Esophagus (tissue), 2 donors: ENCODE results near the gene ASIC4. TPM values are rescaled to one million over a fixed set of nuclear protein-coding genes. Genes with fewer than 3 reads are reported as not detected.
A peak's percentile ranks its signal among the peaks of the same experiment; 100 is the strongest.

ENCODE experiments used
- H3K27ac ChIP-seq, 2 donors: one replicate each; pipeline ENCODE4 v1.5.1; 2013; ENCODE audit warnings: low read depth in 2 of 2, mild to moderate bottlenecking in 2 of 2, inconsistent platforms in 1 of 2, low read length in 1 of 2, moderate library complexity in 1 of 2
- H3K27me3 ChIP-seq, 2 donors: one replicate each; pipeline ENCODE4 v1.6.1; 2013; ENCODE audit warnings: low read length in 2 of 2, control low read depth in 1 of 2, mild to moderate bottlenecking in 1 of 2; ENCODE audit not compliant: insufficient read depth in 2 of 2, control insufficient read depth in 1 of 2
- H3K36me3 ChIP-seq, 2 donors: one replicate each; pipeline ENCODE4 v1.6.1; 2013; ENCODE audit warnings: low read length in 1 of 2; ENCODE audit not compliant: control insufficient read depth in 2 of 2, insufficient read depth in 2 of 2
- H3K4me1 ChIP-seq, 2 donors: one replicate each; pipeline ENCODE4 v1.6.1; 2013; ENCODE audit warnings: low read length in 1 of 2; ENCODE audit not compliant: control insufficient read depth in 2 of 2, insufficient read depth in 2 of 2
- H3K4me3 ChIP-seq, 2 donors: one replicate each; pipeline ENCODE4 v1.5.1; 2013; ENCODE audit warnings: low read length in 2 of 2, mild to moderate bottlenecking in 2 of 2, low read depth in 1 of 2, moderate library complexity in 1 of 2
- H3K9me3 ChIP-seq, 2 donors: one replicate each; pipeline ENCODE4 v1.6.1; 2013; ENCODE audit warnings: mild to moderate bottlenecking in 2 of 2, low read depth in 1 of 2, low read length in 1 of 2, moderate library complexity in 1 of 2; ENCODE audit not compliant: control insufficient read depth in 2 of 2, insufficient read depth in 1 of 2
- WGBS, 2 donors: extraction: QIAGEN DNeasy Blood & Tissue Kit; methylation state at CpG; one replicate each; pipeline ENCODE4 v1.1.7; 2013; 5-methylcytosine and 5-hydroxymethylcytosine counted together
- polyA plus RNA-seq, 2 donors: library from polyadenylated mRNA; stranded (reverse); fragments of 200-250 nt; gene quantifications; one replicate each; pipeline ENCODE4 v1.2.3, GENCODE V29; 2013
- donor health status: healthy with polysubstance abuse.
- donor health status: Bipolar disorder and iron deficiency.

The ASIC4 gene
- polyA plus RNA-seq, 2 donors, result 0.01 to 0.02 TPM

- Histone ChIP-seq H3K36me3 (no peaks in the 10 kb centered on the region), H3K4me1 (peaks cover 0 to 4% of the 10 kb centered on the region in 2 donors), H3K27me3 (no peaks in the 10 kb centered on the region), H3K27ac (peak overlapping the region in 1 of 2 donors; percentile 24), H3K9me3 (no peaks in the 10 kb centered on the region), H3K4me3 (no peak overlapping the region)
- 77 to 84% methylated on average over 15 of the region's 15 CpGs for WGBS, 2 donors
Observed at GRCh38 chr2:219477815-219478214, 36.5 kb upstream of the ASIC4 start.

- Histone ChIP-seq H3K4me3 (no peak overlapping the region), H3K9me3 (no peaks in the 10 kb centered on the region), H3K4me1 (no peaks in the 10 kb centered on the region), H3K27ac (no peak overlapping the region), H3K36me3 (no peaks in the 10 kb centered on the region), H3K27me3 (peaks cover 0 to 8% of the 10 kb centered on the region in 2 donors)
- 81 to 83% methylated on average over 8 of the region's 8 CpGs for WGBS, 2 donors
Observed at GRCh38 chr2:219478916-219479315, 35.4 kb upstream of the ASIC4 start.

GRCh38 chr2:219480004-219480403 lies 34.3 kb upstream of the ASIC4 start:
- Histone ChIP-seq H3K4me3 (no peak overlapping the region), H3K36me3 (no peaks in the 10 kb centered on the region), H3K9me3 (no peaks in the 10 kb centered on the region), H3K27ac (no peak overlapping the region), H3K4me1 (peaks cover 5 to 8% of the 10 kb centered on the region in 2 donors), H3K27me3 (peaks cover 0 to 18% of the 10 kb centered on the region in 2 donors)
- 83 to 91% methylated on average over 8 of the region's 8 CpGs for WGBS, 2 donors

GRCh38 chr2:219482674-219483405 lies 31.4 kb upstream of the ASIC4 start:
- H3K36me3 ChIP-seq, result no peaks in the 10 kb centered on the region
- H3K9me3 ChIP-seq, result no peaks in the 10 kb centered on the region
- H3K4me3 ChIP-seq, result no peak overlapping the region
- 64 to 69% methylated on average over 16 to 17 of the region's 17 CpGs for WGBS, 2 donors
- H3K27ac ChIP-seq, result peak overlapping the region in 1 of 2 donors; percentile 3
- H3K4me1 ChIP-seq, result peaks cover 5 to 8% of the 10 kb centered on the region in 2 donors
- peaks cover 0 to 19% of the 10 kb centered on the region in 2 donors for H3K27me3 ChIP-seq

GRCh38 chr2:219483451-219484342 lies 30.6 kb upstream of the ASIC4 start:
- H3K27ac ChIP-seq, result no peak overlapping the region
- H3K27me3 ChIP-seq, result peaks cover 0 to 19% of the 10 kb centered on the region in 2 donors
- H3K36me3 ChIP-seq, result no peaks in the 10 kb centered on the region
- H3K9me3 ChIP-seq, result no peaks in the 10 kb centered on the region
- peak overlapping the region in 1 of 2 donors; percentile 2 for H3K4me3 ChIP-seq
- 14 to 22% methylated on average over 39 to 58 of the region's 58 CpGs for WGBS, 2 donors
- H3K4me1 ChIP-seq, result peaks cover 5 to 8% of the 10 kb centered on the region in 2 donors

GRCh38 chr2:219484343-219485200 lies 29.7 kb upstream of the ASIC4 start:
- Histone ChIP-seq H3K9me3 (no peaks in the 10 kb centered on the region), H3K27ac (no peak overlapping the region), H3K36me3 (no peaks in the 10 kb centered on the region), H3K27me3 (peaks cover 0 to 19% of the 10 kb centered on the region in 2 donors), H3K4me3 (peak overlapping the region in 1 of 2 donors; percentile 2), H3K4me1 (peaks cover 5 to 8% of the 10 kb centered on the region in 2 donors)
- 5 to 7% methylated on average over 56 to 89 of the region's 89 CpGs for WGBS, 2 donors

GRCh38 chr2:219485201-219485580 lies 29.1 kb upstream of the ASIC4 start:
- Histone ChIP-seq H3K9me3 (no peaks in the 10 kb centered on the region), H3K4me3 (no peak overlapping the region), H3K4me1 (peaks cover 5 to 8% of the 10 kb centered on the region in 2 donors), H3K27me3 (peaks cover 0 to 19% of the 10 kb centered on the region in 2 donors), H3K27ac (no peak overlapping the region), H3K36me3 (no peaks in the 10 kb centered on the region)
- WGBS, 2 donors, result 71 to 75% methylated on average over 12 of the region's 12 CpGs

GRCh38 chr2:219486380-219486959 lies 27.8 kb upstream of the ASIC4 start:
- H3K36me3 ChIP-seq, result no peaks in the 10 kb centered on the region
- no peak overlapping the region for H3K27ac ChIP-seq
- H3K27me3 ChIP-seq, result peaks cover 0 to 19% of the 10 kb centered on the region in 2 donors
- no peak overlapping the region for H3K4me3 ChIP-seq
- H3K9me3 ChIP-seq, result no peaks in the 10 kb centered on the region
- H3K4me1 ChIP-seq, result peaks cover 5 to 8% of the 10 kb centered on the region in 2 donors
- 73 to 76% methylated on average over 7 to 8 of the region's 8 CpGs for WGBS, 2 donors
